ENCODE data around the gene B4GALT2. TPM values are rescaled to one million over a fixed set of nuclear protein-coding genes. Genes with fewer than 3 reads are reported as not detected.

The B4GALT2 gene
- total RNA-seq, 1 experiment from 2014 or later: 70.9 TPM

DNA sequence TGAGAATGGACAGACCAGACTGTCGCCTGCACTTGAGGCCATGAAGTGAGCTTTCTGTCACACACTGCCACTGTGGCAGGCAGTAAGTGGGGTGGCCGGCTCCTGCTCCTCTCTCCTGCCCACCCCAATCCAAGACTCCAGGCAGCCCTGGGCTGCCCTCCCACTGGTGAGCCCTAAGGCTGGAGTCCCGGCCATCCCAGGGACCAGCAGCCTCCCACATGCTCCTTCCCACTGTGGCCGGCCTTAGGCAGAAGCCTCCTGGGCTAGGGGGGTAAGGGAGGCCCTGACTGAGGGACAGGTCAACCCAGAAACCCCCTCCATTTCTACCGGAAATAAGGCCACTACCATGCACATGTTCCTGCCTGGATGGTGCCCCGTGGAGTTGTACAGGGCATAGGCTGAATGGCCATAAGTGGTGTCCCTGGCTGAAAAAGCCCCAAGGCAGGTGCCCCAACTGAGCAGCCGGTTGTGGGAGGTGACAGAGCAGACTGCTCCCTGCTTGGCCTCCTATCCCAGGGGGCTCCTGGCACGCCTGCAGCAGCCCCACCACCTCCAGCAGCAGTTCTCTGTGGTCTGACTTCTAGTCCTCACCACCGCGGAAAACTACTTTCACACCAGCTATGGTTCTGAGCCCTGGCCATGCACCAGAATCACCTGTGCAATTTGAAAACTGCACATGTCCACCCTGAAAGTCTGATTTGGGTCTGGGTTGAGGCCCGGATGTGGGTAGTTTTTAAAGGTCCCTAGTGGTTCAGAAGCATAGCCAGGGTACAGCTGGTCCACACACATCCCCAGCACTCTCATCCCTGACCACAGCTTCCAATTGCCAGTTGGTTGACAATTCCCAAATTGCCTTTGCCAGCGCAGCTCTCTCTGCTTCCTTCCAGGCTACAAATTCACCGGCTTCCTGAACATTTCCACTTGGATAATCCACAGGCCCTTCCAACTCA is 47.0 kb upstream of the B4GALT2 start:
- Histone ChIP-seq H4K5ac (ENCODE audit: insufficient read length, low read depth, low read length) (no peak overlapping the region), H3K9me3 (ENCODE audit: control insufficient read depth, low read depth, low read length) (no peaks in the 10 kb centered on the region), H3K4me1 (ENCODE audit: insufficient read depth, low read length) (peaks cover 6% of the 10 kb centered on the region; the same call in 1 of the 2 replicates), H3K79me2 (ENCODE audit: insufficient read depth, low read length) (no peaks in the 10 kb centered on the region), H3K23me2 (ENCODE audit: insufficient read length, low read depth, low read length, poor library complexity, severe bottlenecking) (peaks cover 21% of the 10 kb centered on the region), H3T11ph (ENCODE audit: low read length) (no peak overlapping the region), H3K23ac (ENCODE audit: insufficient read length, low read depth, low read length) (no peak overlapping the region), H4K20me1 (ENCODE audit: control insufficient read depth, insufficient read depth, insufficient read length) (no peaks in the 10 kb centered on the region), H3K56ac (ENCODE audit: insufficient read length, low read depth, low read length) (no peak overlapping the region), H2BK20ac (ENCODE audit: low read depth, low read length, poor library complexity, severe bottlenecking) (no peak overlapping the region), H3K4me2 (ENCODE audit: insufficient read depth, insufficient read length, low read length) (no peak overlapping the region), H3K18ac (ENCODE audit: insufficient read length, low read depth, low read length) (no peak overlapping the region), H2BK12ac (ENCODE audit: insufficient read length, low read depth, low read length) (no peak overlapping the region), H4K8ac (replicated peaks; ENCODE audit: insufficient read length, low read depth, low read length) (no peak overlapping the region), H2AK5ac (ENCODE audit: insufficient read length, low read length) (no peak overlapping the region), H3K79me1 (ENCODE audit: insufficient read depth, low read depth, low read length, poor library complexity, severe bottlenecking) (no peaks in the 10 kb centered on the region), H2BK5ac (ENCODE audit: insufficient read length, low read length) (no peak overlapping the region), H3K14ac (ENCODE audit: insufficient read depth, low read length) (no peak overlapping the region), H3K27ac (ENCODE audit: insufficient read length, low read depth, low read length) (no peak overlapping the region), H2BK120ac (ENCODE audit: low read depth, low read length, poor library complexity, severe bottlenecking) (no peak overlapping the region), H2BK15ac (ENCODE audit: low read depth, low read length) (no peak overlapping the region), H3K4ac (ENCODE audit: low read depth, low read length) (no peak overlapping the region), H3K9ac (ENCODE audit: extremely low read depth, insufficient read length, low read length) (no peak overlapping the region), H2AFZ (ENCODE audit: low read length) (no peak overlapping the region), H3K27me3 (ENCODE audit: insufficient read depth, low read length) (no peaks in the 10 kb centered on the region), H4K91ac (ENCODE audit: insufficient read length, low read depth, low read length) (no peak overlapping the region)
- no peak for DNase-seq
- Mint-ChIP-seq H3K9me3 (no peaks in the 10 kb centered on the region), H3K27me3 (ENCODE audit: low read depth) (peaks cover 15% of the 10 kb centered on the region), H3K4me1 (peaks cover 34 to 44% of the 10 kb centered on the region in 2 experiments), H3K4me3 (peak overlapping the region; percentile 3 to 88; a peak in 4 of 5 replicates), H3K27ac (no peak overlapping the region; a peak in 1 of 7 replicates), H3K36me3 (ENCODE audit: insufficient read depth in 1 of 3, low read depth in 3 of 3) (peaks cover 0 to under 1% (median 0%) of the 10 kb centered on the region in 3 experiments; a peak in 1 of 7 replicates)
- no peak for TF ChIP-seq CTCF (conservative IDR thresholded peaks at IDR 0.05)
- WGBS (ENCODE audit: extremely low coverage, insufficient read length, low lambda C conversion rate): no CpG with 5 or more reads among the region's 13 CpGs
